MM.1S (cell line): ENCODE measurements around the gene SPATA12.

Experiments
- EZH2 ChIP-seq: fragments of 300-600 bp; sonication (generic); optimal IDR thresholded peaks from 2 replicates; pipeline ENCODE3; 2017; ENCODE audit warnings: low read depth, mild to moderate bottlenecking, antibody characterized with exemption, low read length, mixed read lengths
- TF ChIP-seq, protein P1 (sequence below): fragments of 300-600 bp; sonication (generic); IDR thresholded peaks from 2 replicates; pipeline ENCODE4 v1.5.1; 2016; ENCODE audit warnings: antibody characterized with exemption, low read length, mixed read lengths

DNA sequence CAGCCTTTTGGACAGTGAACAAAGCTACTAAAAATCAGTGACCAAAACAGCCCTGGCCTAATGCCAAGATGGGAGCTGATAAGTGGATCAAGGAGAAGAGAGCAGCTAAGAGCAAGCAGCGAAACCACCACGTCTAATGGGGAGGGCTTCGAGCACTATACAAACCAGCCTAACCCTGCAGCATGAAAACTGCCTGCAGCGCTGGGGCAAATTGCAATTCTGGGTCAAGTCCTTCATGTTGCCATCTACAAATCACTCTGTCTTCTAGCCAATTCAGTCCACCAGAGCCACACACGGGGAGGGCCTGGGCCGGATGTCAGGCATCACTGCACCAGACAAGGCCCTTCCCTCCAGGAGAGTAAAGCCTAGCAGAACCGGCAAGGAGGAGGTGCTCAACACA, 30.5 kb upstream of the SPATA12 start:
- TF ChIP-seq, protein P1, sequence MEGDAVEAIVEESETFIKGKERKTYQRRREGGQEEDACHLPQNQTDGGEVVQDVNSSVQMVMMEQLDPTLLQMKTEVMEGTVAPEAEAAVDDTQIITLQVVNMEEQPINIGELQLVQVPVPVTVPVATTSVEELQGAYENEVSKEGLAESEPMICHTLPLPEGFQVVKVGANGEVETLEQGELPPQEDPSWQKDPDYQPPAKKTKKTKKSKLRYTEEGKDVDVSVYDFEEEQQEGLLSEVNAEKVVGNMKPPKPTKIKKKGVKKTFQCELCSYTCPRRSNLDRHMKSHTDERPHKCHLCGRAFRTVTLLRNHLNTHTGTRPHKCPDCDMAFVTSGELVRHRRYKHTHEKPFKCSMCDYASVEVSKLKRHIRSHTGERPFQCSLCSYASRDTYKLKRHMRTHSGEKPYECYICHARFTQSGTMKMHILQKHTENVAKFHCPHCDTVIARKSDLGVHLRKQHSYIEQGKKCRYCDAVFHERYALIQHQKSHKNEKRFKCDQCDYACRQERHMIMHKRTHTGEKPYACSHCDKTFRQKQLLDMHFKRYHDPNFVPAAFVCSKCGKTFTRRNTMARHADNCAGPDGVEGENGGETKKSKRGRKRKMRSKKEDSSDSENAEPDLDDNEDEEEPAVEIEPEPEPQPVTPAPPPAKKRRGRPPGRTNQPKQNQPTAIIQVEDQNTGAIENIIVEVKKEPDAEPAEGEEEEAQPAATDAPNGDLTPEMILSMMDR = no peak
- TF ChIP-seq EZH2 = no peak
